ENCODE results near the gene CHN2.

CHN2 gene

DNA sequence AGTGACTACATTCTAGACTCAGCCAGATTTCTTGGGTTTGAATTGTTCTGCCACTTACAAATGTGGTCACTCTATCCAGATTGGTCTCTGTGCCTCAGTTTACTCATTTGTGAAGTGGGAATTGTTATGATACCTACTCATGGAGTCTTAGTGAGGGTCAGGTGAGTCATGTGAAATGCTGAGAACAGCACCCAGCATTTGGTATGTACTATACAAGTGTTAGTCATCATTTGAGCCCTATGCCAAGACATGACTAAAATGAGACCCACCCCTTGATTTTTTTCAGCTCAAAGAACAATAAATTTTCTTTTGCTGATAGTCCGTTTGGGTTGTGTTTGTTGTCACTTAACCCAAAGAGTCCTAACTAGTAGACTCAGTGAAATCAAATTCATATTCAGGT lies 92.8 kb downstream of the CHN2 start:
- DNase-seq: no peak

DNA sequence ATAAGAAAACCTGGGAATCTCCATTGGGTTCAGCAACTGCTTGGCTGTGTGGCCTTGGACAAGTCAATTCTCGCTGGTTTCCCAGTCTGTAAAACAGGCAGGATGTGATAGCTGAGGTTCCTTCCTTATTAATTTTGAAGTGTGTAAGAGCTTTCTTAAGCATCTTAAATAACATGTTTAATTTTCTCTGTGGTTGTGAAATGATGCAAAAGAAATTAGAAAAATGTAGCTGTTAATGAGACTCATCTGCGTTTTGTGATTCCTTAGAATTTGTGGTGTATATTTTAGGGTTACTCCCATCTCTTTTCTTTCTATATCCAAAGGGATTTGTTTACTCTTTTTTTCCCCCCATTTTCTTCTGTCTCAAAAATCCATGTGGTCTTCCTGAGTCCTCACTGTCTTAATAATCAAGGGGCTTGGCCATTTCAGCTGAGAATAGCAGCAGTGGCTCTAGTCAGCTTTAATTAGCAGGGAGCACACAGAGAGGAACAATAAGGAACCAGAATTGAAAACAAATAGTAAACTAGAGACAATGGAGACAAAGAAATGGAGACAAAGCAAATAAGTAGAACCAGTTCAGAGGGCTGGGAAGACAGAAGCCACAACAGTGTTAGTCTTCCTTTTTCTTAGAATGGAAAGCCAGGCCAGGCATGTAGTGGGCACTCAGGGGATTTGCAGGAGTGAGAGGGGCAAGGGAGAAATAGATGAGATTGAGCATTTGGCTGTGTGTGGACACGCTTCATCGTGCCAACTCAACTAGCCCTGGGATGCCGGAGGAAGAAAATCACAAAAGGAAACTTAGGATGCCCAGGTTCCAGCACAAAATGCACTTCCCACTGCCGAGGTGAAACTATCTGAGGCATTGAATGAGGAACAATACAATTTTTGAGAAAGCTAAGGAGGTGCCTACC lies 93.9 kb downstream of the CHN2 start:
- no peak for DNase-seq

- peak; percentile 32 for DNase-seq
These were observed 94.8 kb downstream of the CHN2 start for GRCh38 chr7:29289156-29290021.

- no peak for DNase-seq
These were observed 96.3 kb downstream of the CHN2 start for GRCh38 chr7:29290829-29291228.

GRCh38 chr7:29291723-29292618 lies 97.4 kb downstream of the CHN2 start:
- no peak for DNase-seq

- DNase-seq: no peak
These were observed 98.5 kb downstream of the CHN2 start for GRCh38 chr7:29292886-29293658.

GRCh38 chr7:29296421-29296820 lies 101.8 kb downstream of the CHN2 start:
- no peak for DNase-seq

DNA sequence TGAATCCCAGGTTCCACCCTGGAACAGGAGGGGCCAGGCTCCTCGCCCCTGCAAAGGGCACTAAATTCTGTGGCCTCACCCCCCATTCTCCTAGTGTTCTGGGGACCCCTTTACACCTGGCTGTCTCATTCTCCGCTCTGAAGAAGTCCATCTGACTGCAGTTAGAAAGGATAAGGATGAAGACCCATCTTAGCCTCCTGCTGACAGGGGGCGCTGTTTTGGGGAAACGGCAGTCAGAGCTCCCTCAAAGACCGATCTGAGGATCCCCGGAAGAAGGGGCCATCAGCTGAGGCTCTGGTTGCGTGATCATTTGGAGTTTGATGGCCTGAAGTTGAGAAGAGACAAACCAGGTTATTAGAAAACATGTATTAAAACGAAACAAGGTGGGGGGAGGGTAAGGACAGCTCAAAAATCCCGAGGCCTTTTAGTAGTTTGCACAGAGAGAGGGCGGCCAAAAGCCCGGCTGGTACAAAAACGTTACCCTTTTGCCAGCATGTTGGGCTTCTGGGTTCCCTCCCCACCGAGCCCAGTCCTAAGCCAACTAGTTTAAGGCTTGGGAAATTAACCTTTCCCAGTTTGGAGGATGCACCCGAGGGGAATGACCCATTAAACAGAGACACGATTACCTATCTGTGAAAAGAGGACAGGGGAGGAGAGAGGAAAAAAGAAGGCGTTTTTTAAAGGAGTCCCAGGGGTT lies 102.8 kb downstream of the CHN2 start:
- no peak for DNase-seq

GRCh38 chr7:29299086-29299485 lies 104.5 kb downstream of the CHN2 start:
- DNase-seq: no peak

DNA sequence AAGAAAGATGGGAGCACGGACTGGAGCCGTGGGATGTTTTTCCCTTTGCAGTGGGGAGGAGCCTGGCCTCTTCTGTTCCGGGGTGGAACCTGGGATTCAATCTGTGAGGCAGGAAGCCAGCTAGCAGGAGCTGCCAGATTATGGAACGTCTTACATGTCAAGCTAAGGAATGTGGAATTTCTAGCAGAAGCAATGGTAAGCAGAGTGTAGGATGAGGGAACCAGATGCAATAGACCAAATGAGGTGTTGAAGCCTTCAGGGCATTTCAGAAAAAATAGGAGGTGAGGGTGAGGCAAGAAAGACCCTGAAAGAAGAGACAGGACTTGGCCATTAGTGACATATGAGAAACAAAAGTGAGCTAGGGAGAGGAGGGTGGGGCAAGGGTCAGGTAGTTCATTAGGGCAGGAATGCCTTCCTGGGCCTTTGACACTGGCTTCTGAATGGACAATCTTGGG lies 105.5 kb downstream of the CHN2 start:
- DNase-seq: no peak

DNA sequence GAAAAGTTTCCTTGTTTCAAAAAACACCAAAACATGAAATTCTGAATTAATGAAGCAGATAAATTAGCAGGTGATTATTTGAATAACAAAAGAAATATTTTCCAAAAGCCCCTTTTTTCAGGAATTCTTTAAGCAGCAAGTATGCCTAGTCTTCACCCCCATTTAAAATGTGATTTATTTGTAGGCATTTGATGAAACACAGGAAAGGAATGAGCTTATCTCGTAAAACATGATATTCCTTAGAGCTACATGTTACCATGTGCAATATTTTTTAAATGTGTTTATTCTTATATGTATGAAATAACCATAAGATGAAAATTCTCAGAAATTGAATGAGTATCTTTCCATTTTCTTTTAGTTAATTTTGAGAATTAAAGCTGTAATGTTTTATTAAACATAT lies 106.1 kb downstream of the CHN2 start:
- DNase-seq: no peak

- no peak for DNase-seq
These were observed 108.3 kb downstream of the CHN2 start for GRCh38 chr7:29302666-29303395.

GRCh38 chr7:29304756-29305155 lies 110.2 kb downstream of the CHN2 start:
- no peak for DNase-seq

GRCh38 chr7:29306319-29306991 lies 111.9 kb downstream of the CHN2 start:
- DNase-seq: no peak

- no peak for DNase-seq
These were observed 113.8 kb downstream of the CHN2 start for GRCh38 chr7:29308424-29308823.

DNA sequence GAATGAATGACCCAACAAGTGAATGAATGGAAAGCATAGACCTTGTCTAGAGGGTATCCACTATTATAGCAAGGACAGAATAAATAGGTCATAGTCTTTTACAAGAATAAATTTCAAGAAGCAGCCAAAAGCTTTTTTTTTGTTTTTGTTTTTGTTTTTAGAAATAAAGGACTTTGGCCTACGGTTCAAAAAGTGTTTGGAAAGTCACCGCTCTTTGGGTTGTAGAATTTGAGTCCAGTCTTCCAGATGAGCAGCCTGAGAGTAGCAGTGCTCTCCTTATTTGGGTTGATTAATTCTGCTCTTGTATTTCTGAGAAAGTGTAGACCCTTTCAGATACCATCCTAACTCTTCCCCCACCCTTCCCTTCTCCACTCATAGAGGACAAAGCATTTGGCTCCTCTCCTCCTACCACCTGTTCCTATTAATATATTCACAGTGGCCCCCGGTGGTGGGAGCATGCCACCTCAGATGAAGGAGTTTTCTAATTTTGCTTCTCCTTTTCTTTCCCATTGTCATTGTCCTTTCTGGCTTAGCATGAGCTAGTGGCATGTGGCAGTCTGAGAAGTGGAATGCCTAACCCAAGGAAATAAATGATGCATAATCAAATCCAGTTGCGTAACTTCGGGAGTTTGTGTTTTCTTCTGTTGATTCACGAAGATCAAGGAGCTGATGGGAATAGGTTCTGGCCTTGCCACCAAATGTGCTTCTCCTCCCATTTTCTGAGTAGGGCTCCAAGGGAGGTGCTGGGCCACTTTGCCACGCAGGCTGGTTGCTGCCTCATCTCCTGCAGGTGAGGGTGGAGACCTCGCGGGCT lies 114.7 kb downstream of the CHN2 start:
- no peak for DNase-seq

DNA sequence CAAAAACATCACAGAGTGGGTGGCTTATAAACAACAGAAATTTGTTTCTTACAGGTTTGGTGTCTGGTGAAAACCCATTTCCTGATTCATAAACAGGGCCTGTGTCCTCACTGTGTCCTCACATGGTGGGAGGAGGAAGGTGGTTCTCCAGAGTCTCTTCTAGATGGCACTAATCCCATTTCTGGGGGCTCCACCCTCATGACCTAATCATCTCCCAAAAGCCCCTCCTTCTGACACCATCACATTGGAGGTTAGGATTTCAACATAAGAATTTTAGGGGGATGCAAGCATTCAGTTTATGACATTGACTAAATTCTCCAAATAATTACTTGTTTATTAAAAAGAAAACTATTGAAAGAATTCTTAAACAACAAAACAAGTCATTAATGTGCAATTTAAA lies 116.0 kb downstream of the CHN2 start:
- DNase-seq: no peak

DNA sequence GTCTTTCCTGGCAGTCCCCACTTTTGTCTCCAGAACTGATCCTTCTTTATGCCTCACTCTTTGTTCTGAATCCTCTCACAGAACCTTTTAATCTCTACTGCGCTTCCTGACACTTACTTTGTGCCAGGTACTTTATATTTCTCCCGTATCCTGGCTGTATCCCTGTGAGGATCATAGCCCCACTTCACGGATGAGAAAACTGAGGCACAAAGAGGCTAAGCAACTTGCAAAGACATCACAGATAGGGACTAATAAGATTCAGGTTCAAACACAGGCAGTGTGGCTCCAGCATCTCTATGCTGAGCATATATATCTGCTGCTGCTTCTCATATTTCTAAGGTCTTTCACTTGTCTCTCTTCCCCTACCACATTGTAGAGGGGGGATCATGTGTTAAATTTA lies 116.7 kb downstream of the CHN2 start:
- DNase-seq: no peak

DNA sequence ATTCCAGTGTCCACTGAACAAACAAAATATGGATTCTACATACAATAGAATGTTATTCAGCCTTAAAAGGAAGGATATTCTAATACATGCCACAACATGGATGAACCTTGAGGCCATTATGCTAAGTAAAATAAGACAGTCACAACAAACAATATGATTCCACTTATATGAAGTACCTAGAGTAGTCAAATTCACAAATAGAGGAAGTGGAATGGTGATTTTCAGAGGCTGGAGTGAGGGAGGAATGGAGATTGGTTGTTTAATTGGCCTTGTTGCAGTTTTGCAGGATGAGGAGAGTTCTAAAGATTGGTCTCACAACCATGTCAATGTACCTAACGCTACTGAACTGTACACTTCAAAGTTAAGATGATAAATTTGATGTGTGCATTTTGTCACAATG lies 119.6 kb downstream of the CHN2 start:
- no peak for DNase-seq
